ENCODE results near the gene CLEC16A. TPM values are rescaled to one million over a fixed set of nuclear protein-coding genes. Genes with fewer than 3 reads are reported as not detected.

The CLEC16A gene
- total RNA-seq, 4 donors from 2014 or later = 20.3 to 25.7 (median 25.1) TPM

- H3K4me3 ChIP-seq = no peak overlapping the region
- H3K4me1 ChIP-seq = no peaks in the 10 kb centered on the region
- no peak for DNase-seq
- H3K9me3 ChIP-seq = no peaks in the 10 kb centered on the region
- no peak overlapping the region for H3K27ac ChIP-seq
- intact Hi-C loops (cut with DNase I) = no loop called here
- H3K36me3 ChIP-seq = peaks cover 0 to 85% (median 3%) of the 10 kb centered on the region in 3 donors
- H3K27me3 ChIP-seq = no peaks in the 10 kb centered on the region
- 83 to 88% methylated on average over 7 to 8 of the region's 8 CpGs for WGBS, 2 donors
- no peak for TF ChIP-seq POLR2A (IDR thresholded peaks at IDR 0.05)
- no peak for TF ChIP-seq CTCF (IDR thresholded peaks at IDR 0.05)
Measured at GRCh38 chr16:11063448-11064201, 119.3 kb downstream of the CLEC16A start.

DNA sequence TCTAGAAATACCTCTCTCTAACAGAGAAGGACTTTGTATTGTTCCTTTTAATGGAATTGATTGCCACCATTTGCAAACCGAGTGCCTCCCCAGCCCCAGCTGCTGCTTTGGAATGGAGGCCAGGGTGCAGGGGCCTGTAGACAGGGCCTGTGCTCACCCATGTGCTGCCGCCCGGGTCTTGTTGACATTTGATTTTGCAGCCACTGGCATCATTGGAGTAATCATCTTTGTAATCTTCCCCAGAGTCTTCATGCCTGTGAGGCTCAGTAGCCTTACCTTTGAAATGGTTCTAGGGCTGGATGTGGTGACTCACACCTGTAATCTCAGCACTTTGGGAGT, 119.8 kb downstream of the CLEC16A start:
- no peaks in the 10 kb centered on the region for H3K4me1 ChIP-seq
- no peaks in the 10 kb centered on the region for H3K9me3 ChIP-seq
- H3K4me3 ChIP-seq = no peak overlapping the region
- no peaks in the 10 kb centered on the region for H3K27me3 ChIP-seq
- 88 to 95% methylated on average over 3 of the region's 3 CpGs for WGBS, 2 donors
- no peak for DNase-seq
- peaks cover 0 to 88% (median 3%) of the 10 kb centered on the region in 3 donors for H3K36me3 ChIP-seq
- intact Hi-C loops (cut with DNase I) = no loop called here
- no peak for TF ChIP-seq CTCF (IDR thresholded peaks at IDR 0.05)
- TF ChIP-seq POLR2A (IDR thresholded peaks at IDR 0.05) = no peak
- no peak overlapping the region for H3K27ac ChIP-seq

- no peak for DNase-seq
- Histone ChIP-seq H3K4me3 (no peak overlapping the region), H3K9me3 (no peaks in the 10 kb centered on the region), H3K36me3 (peaks cover 0 to 89% (median 3%) of the 10 kb centered on the region in 3 donors), H3K27me3 (no peaks in the 10 kb centered on the region), H3K27ac (no peak overlapping the region), H3K4me1 (no peaks in the 10 kb centered on the region)
- intact Hi-C loops (cut with DNase I) = no loop called here
- TF ChIP-seq CTCF (IDR thresholded peaks at IDR 0.05) (no peak), POLR2A (IDR thresholded peaks at IDR 0.05) (no peak)
- WGBS, 2 donors = 43 to 67% methylated on average over 1 to 2 of the region's 3 CpGs
Measured at GRCh38 chr16:11064851-11065250, 120.5 kb downstream of the CLEC16A start.

DNA sequence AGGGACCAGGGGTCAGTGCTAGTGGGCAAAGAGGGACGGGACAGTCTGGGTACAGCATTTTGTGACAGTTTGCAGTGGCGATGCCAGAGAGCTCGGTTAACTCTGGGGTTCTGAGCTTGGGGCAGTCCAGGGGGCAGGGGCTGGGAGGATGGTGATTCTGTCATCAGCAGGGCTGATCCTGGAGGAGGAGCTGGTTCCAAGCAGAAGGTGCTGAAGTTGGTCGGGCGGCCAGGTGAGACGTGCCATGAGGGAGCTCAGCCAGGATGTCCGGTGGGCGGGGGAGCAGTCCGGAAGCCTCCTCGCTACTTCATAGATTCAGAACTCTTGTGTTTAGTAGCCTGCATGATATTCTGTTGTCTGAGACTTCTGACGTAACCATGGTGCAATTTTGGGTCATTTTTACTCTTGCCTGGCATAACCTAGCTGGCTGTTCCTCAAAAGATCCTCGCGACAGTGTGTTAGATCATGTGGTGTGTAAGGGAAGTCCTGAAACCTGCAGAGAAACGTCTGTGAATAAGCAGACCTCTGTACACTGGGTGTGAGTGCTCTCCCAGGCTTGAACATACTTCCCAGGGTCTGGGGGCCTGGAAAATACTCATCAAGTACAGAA, 122.0 kb downstream of the CLEC16A start:
- H3K4me3 ChIP-seq = no peak overlapping the region
- no peak overlapping the region for H3K27ac ChIP-seq
- H3K27me3 ChIP-seq = no peaks in the 10 kb centered on the region
- TF ChIP-seq POLR2A (IDR thresholded peaks at IDR 0.05) (no peak), CTCF (IDR thresholded peaks at IDR 0.05) (no peak)
- H3K36me3 ChIP-seq = peaks cover 0 to 87% (median 2%) of the 10 kb centered on the region in 3 donors
- H3K9me3 ChIP-seq = no peaks in the 10 kb centered on the region
- no peaks in the 10 kb centered on the region for H3K4me1 ChIP-seq
- intact Hi-C loops (cut with DNase I) = no loop called here
- WGBS, 2 donors = 81 to 89% methylated on average over 13 to 14 of the region's 14 CpGs
- no peak for DNase-seq

DNA sequence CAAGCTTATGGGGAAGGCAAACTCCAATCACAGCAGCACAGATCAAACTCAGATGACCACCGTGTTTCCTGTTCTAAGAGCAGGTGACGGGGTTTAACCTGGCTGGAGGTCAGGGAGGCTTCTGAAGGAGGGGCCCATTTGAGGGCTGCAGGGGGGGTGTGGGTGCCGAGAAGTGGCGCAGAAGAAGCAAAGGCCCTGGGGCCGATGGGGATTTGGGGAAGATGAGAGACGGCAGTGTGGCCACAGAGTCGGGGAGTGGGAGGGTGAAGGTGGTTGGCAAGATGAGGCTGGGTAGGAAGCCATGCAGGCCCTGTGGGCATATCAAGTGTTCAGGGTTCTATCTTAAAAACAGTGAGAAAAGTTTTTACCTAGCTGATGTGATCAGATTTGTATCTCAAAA, 122.9 kb downstream of the CLEC16A start:
- no peaks in the 10 kb centered on the region for H3K9me3 ChIP-seq
- H3K4me3 ChIP-seq = no peak overlapping the region
- H3K36me3 ChIP-seq = peaks cover 0 to 85% (median 0%) of the 10 kb centered on the region in 3 donors
- 86 to 92% methylated on average over 5 to 7 of the region's 7 CpGs for WGBS, 2 donors
- H3K27me3 ChIP-seq = no peaks in the 10 kb centered on the region
- intact Hi-C loops (cut with DNase I) = no loop called here
- H3K27ac ChIP-seq = no peak overlapping the region
- H3K4me1 ChIP-seq = no peaks in the 10 kb centered on the region
- DNase-seq = no peak
- TF ChIP-seq POLR2A (IDR thresholded peaks at IDR 0.05) = no peak
- no peak for TF ChIP-seq CTCF (IDR thresholded peaks at IDR 0.05)
